Activated T-helper 2 cell treated with anti-CD3 and anti-CD28 coated beads, Interferon-gamma antibody, Interleukin-2, Interleukin-4, amounts not matched to agents 10 μg/mL and 5 μg/mL and 100 μg/mL, durations not matched to agents 14 hours and 24 hours and 36 hours (primary cell): ENCODE measurements around the gene HOTAIR. TPM values are rescaled to one million over a fixed set of nuclear protein-coding genes. Genes with fewer than 3 reads are reported as not detected.

Experiments used
- DNase-seq: peaks from one replicate; pipeline ENCODE4 v3.0.0; 2021; ENCODE audit warnings: low spot score
- H3K27ac Mint-ChIP-seq: one replicate; pipeline ENCODE4 v1.8.0; 2021; ENCODE audit warnings: mixed read lengths
- H3K27me3 Mint-ChIP-seq: one replicate; pipeline ENCODE4 v1.8.0; 2021; ENCODE audit warnings: low read depth, mixed read lengths
- H3K36me3 Mint-ChIP-seq: one replicate; pipeline ENCODE4 v1.8.0; 2021; ENCODE audit warnings: low read depth, mixed read lengths
- H3K4me1 Mint-ChIP-seq: one replicate; pipeline ENCODE4 v1.8.0; 2021; ENCODE audit warnings: low read depth, mixed read lengths
- H3K4me3 Mint-ChIP-seq: one replicate; pipeline ENCODE4 v1.8.0; 2021; ENCODE audit warnings: low read depth, mild to moderate bottlenecking, moderate library complexity, mixed read lengths
- H3K9me3 Mint-ChIP-seq: one replicate; pipeline ENCODE4 v1.8.0; 2021; ENCODE audit warnings: mixed read lengths
- intact Hi-C: fragments of 100-400 bp; cut with micrococcal nuclease; formaldehyde crosslinking; loops from one replicate; pipeline ENCODE4 v1.15.1; 2023
- total RNA-seq: library from RNA; stranded (reverse); gene quantifications from 2 replicates; pipeline ENCODE4 v1.2.3, GENCODE V29; 2022

The HOTAIR gene
- total RNA-seq, 1 donor from 2014 or later = not detected

DNA sequence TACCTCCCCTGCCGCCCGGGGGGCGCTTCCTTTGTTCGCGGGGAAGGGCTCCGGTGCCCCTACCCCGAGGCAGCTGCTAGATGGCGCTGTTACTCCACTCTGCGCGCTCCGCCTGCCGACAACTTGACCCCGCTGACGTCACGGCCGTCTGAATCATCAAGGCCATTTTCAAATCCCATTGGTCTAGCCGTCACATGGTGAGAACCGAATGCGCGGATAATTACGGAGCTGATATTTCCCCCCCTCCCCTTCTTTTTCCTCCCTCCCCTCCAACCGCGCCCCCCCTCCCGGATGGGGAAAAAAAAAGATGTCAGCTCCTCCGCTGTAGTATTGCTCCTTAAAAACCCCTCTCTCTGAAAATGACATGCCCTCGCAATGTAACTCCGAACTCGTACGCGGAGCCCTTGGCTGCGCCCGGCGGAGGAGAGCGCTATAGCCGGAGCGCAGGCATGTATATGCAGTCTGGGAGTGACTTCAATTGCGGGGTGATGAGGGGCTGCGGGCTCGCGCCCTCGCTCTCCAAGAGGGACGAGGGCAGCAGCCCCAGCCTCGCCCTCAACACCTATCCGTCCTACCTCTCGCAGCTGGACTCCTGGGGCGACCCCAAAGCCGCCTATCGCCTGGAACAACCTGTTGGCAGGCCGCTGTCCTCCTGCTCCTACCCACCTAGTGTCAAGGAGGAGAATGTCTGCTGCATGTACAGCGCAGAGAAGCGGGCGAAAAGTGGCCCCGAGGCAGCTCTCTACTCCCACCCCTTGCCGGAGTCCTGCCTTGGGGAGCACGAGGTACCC lies 10.3 kb upstream of the HOTAIR start, which contains the start of gene HOXC10:
TSS of gene HOXC10 (plus strand) at position 246 of the 791 bp plus-strand sequence. CDS start at position 360, 114 bp downstream.
- Mint-ChIP-seq H3K27ac (no peak within 1 kb of the TSS), H3K4me1 (peaks cover 20% of the 10 kb centered on the region), H3K27me3 (peaks cover 90% of the 10 kb centered on the region), H3K9me3 (no peaks in the 10 kb centered on the region), H3K36me3 (no peaks in the 10 kb centered on the region), H3K4me3 (peak within 1 kb of the TSS; percentile 7)
- peak; percentile 69 for DNase-seq
- intact Hi-C loops = loop anchor here (2.0 kb wide), 2 partner anchors 14 to 48 kb away; partner anchors contain the start of gene HOXC5

DNA sequence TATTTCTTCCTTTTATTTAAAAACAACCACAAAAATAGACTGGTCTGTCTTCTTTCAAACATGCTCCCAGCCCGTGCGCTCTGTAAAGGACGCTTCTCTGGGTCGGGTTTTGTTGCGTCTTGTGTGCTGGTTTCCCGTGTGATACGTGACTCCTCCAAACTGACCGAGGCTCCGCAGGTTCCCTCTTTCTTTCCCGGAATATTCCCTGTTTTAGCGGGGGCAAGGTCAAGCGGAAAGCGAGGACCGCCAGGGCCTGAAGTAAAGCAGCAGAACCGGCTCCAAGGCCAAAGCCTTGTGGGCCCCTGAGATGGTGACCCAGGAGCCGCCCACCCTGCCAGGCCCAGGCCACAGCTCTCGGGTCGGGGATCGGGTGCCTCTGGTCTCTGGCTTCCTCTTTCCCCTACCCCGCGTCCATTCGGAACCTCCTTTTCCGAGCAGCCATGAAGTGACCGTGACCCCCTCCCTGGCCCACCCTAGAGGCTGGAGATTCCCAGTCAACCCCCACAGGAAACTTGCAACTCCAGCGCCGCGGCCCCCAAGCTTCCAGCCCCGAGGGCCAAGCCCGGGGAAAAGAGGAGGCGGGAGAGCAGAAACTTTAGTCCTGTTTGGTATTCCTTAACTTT lies 9.3 kb upstream of the HOTAIR start:
- H3K4me3 Mint-ChIP-seq = no peak overlapping the region
- no peaks in the 10 kb centered on the region for H3K36me3 Mint-ChIP-seq
- peaks cover 11% of the 10 kb centered on the region for H3K4me1 Mint-ChIP-seq
- no peak for DNase-seq
- no peaks in the 10 kb centered on the region for H3K9me3 Mint-ChIP-seq
- H3K27me3 Mint-ChIP-seq = peaks cover 90% of the 10 kb centered on the region
- no peak overlapping the region for H3K27ac Mint-ChIP-seq
- intact Hi-C loops = loop anchor here (2.0 kb wide), 2 partner anchors 15 to 49 kb away; partner anchors contain the start of gene HOXC5

DNA sequence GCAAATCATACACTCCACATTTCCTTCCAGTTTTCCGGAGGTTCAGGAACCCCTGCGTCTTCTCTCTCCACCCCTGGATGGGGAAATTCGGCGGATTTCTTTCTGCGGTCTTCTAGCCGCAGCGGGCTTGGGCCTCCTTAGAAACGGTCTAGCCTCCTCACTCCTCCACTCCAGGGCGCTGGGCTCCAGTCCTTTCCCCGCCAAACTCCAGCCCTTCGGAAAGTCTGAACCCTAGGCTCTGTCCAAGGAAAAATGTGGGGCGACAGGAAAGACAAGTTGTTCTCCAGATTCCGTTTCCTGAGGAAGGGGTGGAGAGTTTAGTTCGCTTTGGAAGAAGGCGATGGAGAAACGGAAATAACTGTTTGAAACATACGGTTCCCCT lies 8.8 kb upstream of the HOTAIR start:
- intact Hi-C loops = no loop called here
- Mint-ChIP-seq H3K4me3 (no peak overlapping the region), H3K4me1 (peaks cover 9% of the 10 kb centered on the region), H3K9me3 (no peaks in the 10 kb centered on the region), H3K27ac (no peak overlapping the region), H3K27me3 (peaks cover 90% of the 10 kb centered on the region), H3K36me3 (no peaks in the 10 kb centered on the region)
- DNase-seq = no peak

DNA sequence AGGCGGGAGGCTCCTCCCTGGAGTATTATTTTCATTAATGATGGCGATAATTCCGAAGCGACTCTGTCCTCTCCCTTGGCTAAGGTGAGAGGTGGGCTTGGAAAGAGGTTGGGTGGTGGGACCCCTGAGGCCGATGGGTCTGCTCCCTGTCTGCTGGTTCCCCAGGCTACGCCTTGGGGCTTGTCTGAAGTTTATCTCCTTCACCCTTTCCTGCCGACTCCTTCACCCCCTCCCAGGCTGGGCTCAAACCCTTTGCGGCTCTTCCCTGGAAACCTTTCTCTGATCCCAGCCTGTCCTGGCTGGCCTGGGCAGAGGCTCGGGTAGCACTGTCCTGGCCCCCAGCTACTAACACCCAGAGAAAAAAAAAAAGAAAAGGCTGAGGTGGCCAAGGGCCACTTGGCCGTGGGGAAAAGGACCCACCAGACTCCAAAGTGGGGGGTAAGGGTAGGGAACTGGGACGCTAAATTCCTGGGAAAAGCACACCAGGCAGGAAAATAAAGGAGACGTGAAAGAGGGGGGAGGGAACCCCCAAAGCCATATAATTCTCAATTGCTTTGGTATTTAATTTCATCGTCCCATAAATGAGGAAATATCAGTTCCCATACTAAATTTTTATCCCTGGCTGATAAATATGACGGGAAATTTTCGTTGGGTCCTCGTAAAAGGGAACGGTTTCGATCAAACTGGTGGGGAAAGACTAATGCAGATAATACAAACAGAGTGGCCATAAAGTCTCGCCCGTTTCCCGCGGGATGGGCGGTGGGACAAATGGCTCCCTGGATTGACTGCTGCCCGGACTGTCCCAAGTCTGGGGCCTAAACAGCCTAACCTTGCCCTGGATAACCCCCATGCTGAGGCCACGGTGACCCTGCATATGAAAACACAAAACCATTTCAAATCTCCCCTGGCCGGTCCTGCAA lies 8.2 kb upstream of the HOTAIR start:
- Mint-ChIP-seq H3K27me3 (peaks cover 90% of the 10 kb centered on the region), H3K9me3 (no peaks in the 10 kb centered on the region), H3K4me1 (peaks cover 9% of the 10 kb centered on the region), H3K4me3 (no peak overlapping the region), H3K36me3 (no peaks in the 10 kb centered on the region), H3K27ac (no peak overlapping the region)
- no peak for DNase-seq
- intact Hi-C loops = no loop called here

DNA sequence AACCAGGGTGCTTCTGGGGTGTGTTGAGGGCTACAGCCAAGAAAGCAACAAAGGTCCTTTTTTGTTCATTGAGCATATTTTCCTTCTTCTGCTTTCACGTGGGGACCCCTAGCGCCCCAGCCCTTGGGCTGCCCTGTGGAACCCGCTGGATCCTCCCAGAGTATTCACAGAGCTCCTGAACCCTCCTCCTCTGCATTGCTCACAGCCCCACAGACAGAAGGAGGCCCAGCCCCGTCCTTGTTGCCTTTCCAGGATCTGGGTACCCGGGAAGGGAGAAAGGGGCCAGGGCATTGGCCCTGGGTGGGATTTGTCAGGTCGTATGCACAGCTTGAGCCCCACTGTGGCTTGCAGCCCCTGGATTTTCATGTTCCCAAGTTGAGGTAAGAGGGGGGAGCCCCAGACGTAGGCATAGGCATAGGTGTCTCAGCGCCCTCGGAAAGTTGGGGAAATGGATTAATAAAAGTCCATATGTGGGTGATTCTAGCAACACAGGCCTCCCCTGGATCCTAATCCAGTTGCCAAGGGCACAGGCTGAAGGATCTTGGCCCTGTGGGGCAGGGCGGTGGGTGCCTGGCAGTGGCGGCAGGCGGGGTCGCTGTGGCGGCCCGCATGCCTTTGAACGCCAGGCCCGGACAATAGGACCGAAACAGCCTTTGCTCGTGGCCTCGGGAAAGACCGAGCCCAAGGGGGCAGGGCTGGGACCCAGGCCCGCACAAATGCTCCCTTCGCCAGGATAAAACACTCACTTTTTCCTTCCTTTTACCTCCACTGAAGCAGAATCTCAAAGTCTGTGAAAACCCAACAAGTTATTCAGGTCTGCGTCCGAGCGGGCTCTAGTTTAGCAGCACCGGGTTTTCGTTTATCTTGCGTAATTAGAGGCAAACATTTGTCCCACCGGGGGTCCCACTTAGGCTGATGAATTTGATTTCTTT lies 7.1 kb upstream of the HOTAIR start:
- Mint-ChIP-seq H3K36me3 (no peaks in the 10 kb centered on the region), H3K27ac (no peak overlapping the region), H3K27me3 (peaks cover 88% of the 10 kb centered on the region), H3K4me1 (peaks cover 9% of the 10 kb centered on the region), H3K9me3 (no peaks in the 10 kb centered on the region), H3K4me3 (no peak overlapping the region)
- intact Hi-C loops = no loop called here
- no peak for DNase-seq

DNA sequence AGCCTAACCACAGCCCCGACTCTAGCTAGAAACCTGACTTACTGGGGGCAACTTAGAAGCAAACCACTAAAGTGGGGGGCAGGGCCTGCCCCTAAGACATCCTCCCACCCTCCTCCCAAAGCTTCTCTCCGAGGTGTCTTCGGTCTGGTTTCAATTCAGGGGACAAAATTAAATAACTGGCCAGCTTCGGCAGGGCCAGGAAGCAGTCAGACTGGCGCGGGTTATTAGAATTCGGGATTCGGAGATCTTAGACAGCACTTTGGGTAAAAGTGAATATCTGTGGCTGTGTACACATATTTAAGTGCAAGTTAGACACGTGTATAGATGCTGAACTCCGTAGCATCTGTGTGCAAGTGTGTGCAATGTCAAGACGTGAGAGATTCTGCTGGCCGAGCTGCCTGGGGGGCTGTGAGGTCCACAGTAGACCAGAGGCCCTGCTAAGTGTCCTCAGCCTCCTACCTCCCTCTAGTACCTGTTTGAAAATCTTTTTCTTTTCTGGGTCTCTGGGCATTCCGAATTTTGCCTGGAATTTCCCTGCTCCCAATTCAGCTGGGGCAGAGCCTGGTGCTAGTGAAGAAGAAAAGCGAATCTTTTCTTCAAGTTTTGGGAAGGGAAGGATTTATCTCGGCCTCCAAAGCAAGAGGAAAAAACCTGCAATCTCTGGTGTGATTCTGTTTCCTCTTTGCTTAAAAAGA lies 6.2 kb upstream of the HOTAIR start:
- no peaks in the 10 kb centered on the region for H3K9me3 Mint-ChIP-seq
- DNase-seq = no peak
- H3K4me3 Mint-ChIP-seq = no peak overlapping the region
- no peak overlapping the region for H3K27ac Mint-ChIP-seq
- H3K27me3 Mint-ChIP-seq = peaks cover 87% of the 10 kb centered on the region
- no peaks in the 10 kb centered on the region for H3K36me3 Mint-ChIP-seq
- peaks cover 5% of the 10 kb centered on the region for H3K4me1 Mint-ChIP-seq
- intact Hi-C loops = no loop called here

DNA sequence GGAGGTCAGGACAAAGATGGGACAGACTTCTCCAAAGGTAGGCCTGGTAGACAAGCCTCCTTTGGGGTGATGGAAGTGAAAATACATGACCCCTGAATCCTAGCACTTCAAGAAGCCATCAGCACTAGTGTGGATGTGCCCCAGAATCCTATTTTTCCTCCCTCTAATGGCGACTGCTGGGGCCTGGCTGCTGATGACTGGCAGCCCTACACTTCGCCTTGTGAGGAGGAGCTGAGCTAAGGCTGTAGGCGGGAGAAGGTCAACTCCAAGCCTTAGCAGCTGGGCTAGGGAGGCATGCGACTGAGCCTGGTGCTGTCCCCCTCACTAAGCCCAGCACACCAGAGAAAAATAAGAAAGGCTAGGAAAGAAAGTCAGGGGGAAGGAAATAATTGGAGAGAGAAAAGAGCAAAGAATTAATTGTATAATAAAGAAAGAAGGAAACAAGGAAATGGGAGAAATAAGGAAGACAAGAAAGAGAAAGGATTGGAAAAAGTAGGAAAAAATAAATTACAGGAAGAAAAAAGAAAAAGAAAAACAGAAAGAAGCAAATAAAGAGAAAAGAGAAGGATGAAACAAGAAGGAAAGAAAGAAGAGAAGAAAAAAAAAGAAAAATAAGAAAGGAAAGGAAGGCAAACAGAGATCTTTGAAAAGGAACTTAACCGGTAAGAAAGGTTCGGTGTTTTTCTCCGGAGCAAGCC lies 5.5 kb upstream of the HOTAIR start:
- Mint-ChIP-seq H3K4me3 (no peak overlapping the region), H3K36me3 (no peaks in the 10 kb centered on the region), H3K4me1 (peaks cover 4% of the 10 kb centered on the region), H3K9me3 (no peaks in the 10 kb centered on the region), H3K27me3 (peaks cover 88% of the 10 kb centered on the region), H3K27ac (no peak overlapping the region)
- intact Hi-C loops = no loop called here
- no peak for DNase-seq

DNA sequence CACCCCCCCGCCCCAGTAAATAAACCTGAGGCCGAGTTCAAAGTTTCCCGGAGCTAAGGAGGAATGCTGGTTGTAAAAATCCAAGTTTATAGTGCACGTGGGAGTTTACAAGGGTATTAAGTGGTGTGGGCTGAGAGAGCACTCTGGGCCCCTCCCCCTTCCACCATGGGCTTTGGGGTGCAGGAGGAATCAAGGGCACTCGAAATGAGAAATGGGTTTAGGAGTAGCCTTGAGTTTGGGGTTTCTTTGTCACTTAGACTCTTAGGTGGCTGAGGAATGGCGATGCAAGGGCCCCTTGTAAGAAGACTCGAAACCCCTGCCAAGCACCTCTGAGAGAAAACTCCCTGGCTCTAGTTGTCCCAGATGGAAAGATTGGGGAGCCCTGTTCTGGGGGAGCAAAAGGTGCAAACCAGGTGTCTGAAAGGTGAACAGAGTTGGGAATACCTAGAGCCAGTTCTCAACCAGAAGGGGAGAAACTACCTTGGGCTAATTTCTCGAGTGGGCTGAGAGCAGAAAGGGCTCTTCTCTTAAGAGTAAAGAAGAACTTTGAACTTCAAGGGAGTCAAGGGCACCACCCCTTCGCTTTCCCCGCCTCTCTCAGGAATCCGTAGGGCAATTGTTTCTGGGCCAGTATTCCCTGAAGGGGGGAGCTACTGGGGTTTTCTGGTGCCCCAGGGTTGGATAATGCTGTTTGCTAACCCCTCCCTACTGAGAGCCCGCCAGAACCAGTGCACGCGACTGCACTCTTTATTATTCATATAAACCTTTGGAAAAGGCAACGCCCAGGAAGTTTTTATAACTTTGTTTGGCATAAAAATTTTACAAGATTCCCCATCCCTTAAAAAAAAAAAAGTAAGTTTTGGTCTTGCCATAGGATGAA lies 4.0 kb upstream of the HOTAIR start:
- H3K4me3 Mint-ChIP-seq = no peak overlapping the region

DNA sequence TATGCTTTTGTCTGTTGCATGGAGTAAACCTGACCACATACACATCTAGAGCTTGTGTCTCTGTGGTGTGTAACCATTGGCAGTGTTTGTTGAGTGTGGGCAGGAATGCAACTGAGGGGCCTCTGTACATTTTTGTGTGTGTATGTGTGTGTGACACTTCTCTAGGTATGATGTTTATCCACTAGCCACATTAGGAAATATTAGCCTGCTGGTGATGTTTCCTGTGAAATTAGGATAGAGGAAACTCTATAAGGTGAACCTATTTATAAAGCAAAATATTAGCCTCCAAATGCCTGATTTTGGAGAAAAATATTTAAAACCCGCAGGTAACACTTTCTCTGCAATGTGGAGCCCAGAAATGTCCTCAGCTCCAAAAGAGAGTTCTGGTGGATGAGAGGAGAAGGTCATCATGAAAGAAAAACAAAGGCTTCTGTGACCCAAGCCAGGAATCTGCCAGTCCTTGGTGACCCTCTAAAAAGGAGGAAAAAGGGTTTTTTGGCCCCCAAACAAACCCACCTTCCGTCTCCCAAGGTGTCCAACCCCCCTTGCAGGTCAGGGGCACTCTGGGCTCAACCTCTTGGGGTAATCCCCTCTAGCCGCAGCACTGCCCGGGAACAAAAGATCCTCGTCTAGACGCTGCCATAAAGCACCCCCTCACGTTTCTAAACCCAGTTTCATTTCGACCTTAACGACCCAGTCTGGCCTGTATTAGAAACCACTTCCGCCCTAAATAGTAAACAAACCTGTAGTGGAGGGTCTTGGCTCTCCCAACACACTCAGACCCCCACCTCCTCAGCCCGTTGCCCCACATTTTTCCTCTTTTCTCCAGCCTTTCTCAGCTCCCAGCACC lies 3.1 kb upstream of the HOTAIR start:
- Mint-ChIP-seq H3K27me3 (peaks cover 83% of the 10 kb centered on the region), H3K4me3 (no peak overlapping the region), H3K27ac (no peak overlapping the region), H3K9me3 (no peaks in the 10 kb centered on the region), H3K4me1 (peaks cover 6% of the 10 kb centered on the region), H3K36me3 (peaks cover 2% of the 10 kb centered on the region)
- intact Hi-C loops = loop anchor here (2.0 kb wide), 1 partner anchor 17 kb away; no protein-coding TSS in a partner anchor
- DNase-seq = no peak

More for the DNA sequence above, 4.0 kb upstream of the HOTAIR start:
- intact Hi-C loops = loop anchor here (2.0 kb wide), 1 partner anchor 18 kb away; no protein-coding TSS in a partner anchor
- no peaks in the 10 kb centered on the region for H3K36me3 Mint-ChIP-seq
- H3K9me3 Mint-ChIP-seq = no peaks in the 10 kb centered on the region
- no peak for DNase-seq
- H3K27me3 Mint-ChIP-seq = peaks cover 85% of the 10 kb centered on the region
- peaks cover 3% of the 10 kb centered on the region for H3K4me1 Mint-ChIP-seq
- H3K27ac Mint-ChIP-seq = no peak overlapping the region
